ENCODE measurements around the gene ABRACL.
"Not testable (repeated sequence)": the region's sequence is repeated elsewhere in the genome, so short reads cannot be mapped to it uniquely, and the experiment has no call there.

ABRACL gene, protein sequence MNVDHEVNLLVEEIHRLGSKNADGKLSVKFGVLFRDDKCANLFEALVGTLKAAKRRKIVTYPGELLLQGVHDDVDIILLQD

DNA sequence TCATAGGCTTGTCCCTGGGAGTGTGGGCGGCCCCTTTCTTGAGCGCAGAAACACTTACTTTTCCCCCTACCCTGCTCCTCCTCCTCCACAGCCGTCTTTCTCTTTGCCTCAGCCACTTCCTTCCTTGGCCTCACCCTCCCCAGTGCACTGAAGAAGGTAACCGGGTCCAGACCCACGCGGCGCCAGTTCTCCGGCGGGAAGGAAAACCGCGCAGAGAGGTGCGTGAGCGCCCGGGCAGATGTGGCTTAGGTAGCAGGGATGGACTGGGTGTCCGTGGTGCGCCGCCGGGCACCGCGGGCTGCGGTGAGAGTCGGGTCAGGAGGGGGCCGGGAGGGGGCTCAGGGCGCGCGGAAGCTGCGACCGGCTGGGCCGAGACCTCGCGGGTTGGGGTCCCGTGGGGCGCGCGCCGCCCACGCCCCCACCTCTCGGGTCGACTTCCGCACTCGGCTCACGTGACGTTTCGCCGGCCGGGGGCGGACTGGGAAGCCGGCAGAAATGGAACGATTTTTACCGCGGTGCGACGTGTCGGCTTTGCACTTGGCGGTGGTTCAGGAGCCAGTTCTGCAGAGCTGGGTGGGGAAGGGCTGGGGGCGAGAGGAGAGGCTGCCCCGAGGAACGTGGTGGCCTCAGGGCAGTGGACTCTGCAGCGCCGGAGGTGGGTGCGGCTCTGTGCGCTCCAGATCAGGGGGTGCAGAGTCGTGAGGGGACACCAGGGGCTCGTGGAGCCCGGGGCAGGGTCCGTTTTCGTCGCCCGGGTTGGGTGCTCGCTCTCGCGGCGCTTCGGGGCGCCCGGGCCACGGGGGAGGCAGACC, at the start of gene ABRACL:
Gene ABRACL (plus strand): TSS at position 88 of the 812 bp plus-strand sequence. CDS start 5,416 bp downstream, outside the sequence.
- DNase-seq (ENCODE audit: low read depth) = peak; percentile 59

- DNase-seq (ENCODE audit: low read depth) = no peak
These were observed 49.2 kb upstream of the ABRACL start for GRCh38 chr6:138979365-138979764.

GRCh38 chr6:138979813-138980668, 48.5 kb upstream of the ABRACL start:
- no peak for DNase-seq (ENCODE audit: low read depth)

- DNase-seq (ENCODE audit: low read depth) = no peak
These were observed 47.1 kb upstream of the ABRACL start for GRCh38 chr6:138981416-138981815.

DNA sequence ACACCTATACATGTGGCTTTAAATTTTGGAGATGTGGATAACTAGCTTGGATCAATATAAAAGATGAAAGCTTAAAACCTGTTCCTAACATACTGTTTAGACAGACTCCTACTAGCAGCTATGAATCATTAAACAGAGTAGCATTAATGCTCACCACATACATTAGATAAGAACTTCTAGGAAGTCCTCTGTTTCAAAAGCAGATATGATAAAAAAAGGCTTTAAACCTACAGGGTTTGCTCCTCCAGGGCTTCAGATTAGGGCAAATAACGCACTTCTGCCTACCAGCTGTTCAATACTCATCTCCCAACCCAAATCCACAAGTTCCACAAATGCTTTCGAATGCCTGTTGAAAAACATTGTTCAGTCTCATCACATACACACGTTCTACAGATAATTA, 42.0 kb upstream of the ABRACL start:
- DNase-seq (ENCODE audit: low read depth) = no peak

- DNase-seq (ENCODE audit: low read depth) = no peak
These were observed 41.4 kb upstream of the ABRACL start for GRCh38 chr6:138987080-138987642.

DNA sequence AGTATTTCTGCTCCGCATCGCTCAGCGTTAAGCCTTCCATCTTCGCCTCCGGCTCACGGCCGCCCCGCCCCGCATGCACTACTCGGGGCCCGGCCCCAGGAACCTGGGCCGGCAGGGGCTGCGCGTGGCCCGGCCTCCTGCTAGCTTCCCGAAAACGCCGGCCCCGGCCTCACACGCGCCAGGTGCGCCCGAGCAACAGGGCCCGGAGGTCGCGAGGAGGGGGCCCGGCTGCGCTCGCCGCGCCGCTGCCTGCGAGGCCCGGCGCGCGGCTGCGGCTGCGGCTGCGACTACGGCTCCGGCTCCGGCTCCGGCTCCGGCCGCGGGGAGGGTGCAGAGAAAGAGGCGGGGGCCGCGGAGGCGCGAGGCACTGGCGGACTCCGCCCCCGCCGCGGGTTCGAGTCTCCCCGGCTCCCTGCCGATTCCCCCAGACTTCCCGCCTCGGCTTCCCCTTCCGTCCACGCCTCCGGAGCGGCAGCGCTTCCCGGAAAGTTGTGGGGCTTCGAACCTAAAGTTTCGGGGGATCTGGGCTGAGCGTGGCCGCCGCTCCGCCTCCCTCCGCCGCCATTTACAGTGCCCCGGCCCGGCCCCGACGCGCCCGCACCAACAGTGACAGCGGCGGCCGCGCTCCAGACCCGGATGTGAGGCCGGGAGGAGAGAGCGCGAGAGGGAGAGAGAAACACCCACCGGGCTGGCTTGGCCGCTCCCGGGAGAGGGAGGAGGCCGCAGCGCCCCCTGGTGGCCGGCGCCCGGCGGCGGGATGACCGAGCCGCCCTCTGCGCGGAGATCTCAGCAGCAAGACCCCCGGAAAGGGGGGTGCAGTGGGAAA, 40.7 kb upstream of the ABRACL start, which contains the start of gene REPS1:
Gene REPS1 (minus strand): TSS at position 611 of the 826 bp plus-strand sequence. CDS start 571 bp downstream, at position 40.
- DNase-seq (ENCODE audit: low read depth) = peak; percentile 79

DNA sequence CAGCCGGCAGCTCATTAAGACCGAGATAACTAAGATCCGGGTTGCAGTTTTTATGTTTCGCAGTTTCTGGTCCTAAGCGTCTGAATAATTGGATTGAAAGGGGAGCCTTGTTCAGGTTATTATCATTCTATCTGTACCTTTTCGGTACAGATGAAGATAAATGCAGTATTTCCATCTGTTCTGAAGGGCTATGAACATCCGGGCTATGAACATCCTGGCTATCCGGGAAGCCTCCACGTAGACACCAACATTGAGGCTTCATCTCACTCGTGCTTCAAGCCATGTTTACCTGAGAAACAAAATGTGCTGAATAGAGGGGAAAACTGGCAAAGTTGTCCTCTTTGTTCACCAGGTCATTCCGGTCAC, 40.1 kb upstream of the ABRACL start:
- DNase-seq (ENCODE audit: low read depth) = no peak

GRCh38 chr6:138989098-138989983, 39.2 kb upstream of the ABRACL start:
- DNase-seq (ENCODE audit: low read depth) = no peak

GRCh38 chr6:138991206-138991605, 37.3 kb upstream of the ABRACL start:
- DNase-seq (ENCODE audit: low read depth) = no peak

- DNase-seq (ENCODE audit: low read depth) = not testable (repeated sequence)
These were observed 35.6 kb upstream of the ABRACL start for GRCh38 chr6:138992965-138993364.

- DNase-seq (ENCODE audit: low read depth) = not testable (repeated sequence)
These were observed 35.1 kb upstream of the ABRACL start for GRCh38 chr6:138993410-138993809.

- DNase-seq (ENCODE audit: low read depth) = no peak
These were observed 32.0 kb upstream of the ABRACL start for GRCh38 chr6:138996524-138996923.

GRCh38 chr6:138997136-138997535, 31.4 kb upstream of the ABRACL start:
- no peak for DNase-seq (ENCODE audit: low read depth)

DNA sequence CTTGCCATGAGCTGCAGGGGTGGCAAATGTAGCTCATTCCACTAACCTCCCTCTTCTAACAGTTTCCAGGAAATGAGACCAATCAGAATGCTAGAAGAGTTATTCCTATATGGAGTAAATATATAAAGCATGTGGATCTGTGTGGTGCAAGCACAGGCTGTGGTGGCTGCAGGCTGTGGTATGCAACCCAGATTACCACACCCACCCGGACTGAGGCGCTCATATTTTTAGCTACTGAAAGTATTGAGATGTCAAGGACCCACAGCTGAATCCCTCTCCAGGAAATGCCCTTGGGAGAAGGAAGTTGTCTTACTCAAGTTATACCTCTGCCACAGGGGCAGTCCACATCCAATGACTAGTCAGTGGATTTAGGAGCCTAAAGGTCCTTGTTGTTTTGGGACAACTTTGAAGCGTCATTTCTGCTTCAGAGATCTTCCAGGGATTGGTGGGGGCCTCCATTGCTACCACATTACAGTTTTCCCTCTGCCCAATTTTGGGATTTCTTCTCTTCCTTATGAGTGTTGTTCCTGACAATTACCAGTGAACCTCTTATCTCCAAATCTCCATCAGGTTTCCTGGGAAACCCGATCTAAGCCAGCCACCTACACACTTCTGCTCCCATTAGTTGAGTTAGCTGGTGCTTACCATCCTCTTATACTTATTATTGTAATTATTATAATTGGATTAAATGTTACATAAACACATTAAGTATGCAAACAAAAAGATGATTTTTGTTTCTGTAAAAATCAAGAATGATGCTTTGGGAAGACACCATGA, 28.4 kb upstream of the ABRACL start:
- no peak for DNase-seq (ENCODE audit: low read depth)

GRCh38 chr6:139003751-139004150, 24.8 kb upstream of the ABRACL start:
- no peak for DNase-seq (ENCODE audit: low read depth)

DNA sequence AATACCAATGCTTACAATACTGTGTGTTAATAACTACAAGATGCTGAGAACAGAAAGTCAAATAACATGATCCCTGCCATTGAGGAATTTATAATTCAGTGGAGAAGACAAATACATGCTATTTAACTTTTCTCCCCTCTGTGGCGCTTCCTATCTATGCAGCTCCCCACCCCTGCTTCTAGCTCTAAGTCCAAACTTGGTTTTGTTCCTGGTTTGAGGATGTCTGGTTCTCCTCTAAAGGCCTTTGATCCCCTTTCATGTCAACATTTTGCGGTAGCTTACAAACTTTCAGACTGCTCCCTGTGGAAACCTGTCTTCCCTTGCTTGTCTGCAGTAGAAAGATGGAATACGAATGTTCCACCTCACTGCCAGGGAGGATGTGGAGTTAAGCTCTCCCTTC, 22.1 kb upstream of the ABRACL start:
- no peak for DNase-seq (ENCODE audit: low read depth)

- no peak for DNase-seq (ENCODE audit: low read depth)
These were observed 21.1 kb upstream of the ABRACL start for GRCh38 chr6:139007428-139007827.

DNA sequence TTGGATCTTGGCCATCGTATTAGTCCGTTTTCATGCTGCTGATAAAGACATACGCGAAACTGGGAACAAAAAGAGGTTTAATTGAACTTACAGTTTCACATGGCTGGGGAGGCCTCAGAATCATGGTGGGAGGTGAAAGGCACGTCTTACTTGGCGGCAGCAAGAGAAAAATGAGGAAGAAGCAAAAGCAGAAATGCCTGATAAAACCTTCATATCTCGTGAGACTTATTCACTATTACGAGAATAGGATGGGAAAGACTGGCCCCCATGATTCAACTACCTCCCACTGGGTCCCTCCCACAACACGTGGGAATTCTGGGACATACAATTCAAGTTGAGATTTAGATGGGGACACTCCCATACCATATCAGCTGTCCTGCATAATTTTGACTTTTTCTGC, 20.4 kb upstream of the ABRACL start:
- DNase-seq (ENCODE audit: low read depth) = no peak

DNA sequence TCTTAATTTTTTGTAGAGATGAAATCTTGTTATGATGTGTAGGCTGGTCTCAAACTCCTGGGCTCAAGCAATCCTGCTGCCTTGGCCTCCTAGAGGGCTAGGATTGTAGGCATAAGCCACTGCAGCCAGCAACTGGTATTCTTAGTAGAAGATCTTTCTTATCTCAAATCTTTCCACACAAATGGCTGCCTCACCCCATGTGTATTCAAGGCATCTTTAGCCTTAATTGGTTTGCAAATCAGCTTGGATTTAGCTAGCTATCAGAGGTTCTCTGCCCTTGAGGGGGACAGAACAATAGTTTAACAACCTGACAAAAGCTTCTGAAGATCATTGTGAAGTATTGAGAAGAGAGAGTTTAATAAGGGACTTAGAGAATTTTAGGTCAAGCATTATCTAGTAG, 17.9 kb upstream of the ABRACL start:
- DNase-seq (ENCODE audit: low read depth) = no peak

All from T-helper 22 cell (primary cell).